HepG2 (cell line): ENCODE results near the gene GJA9. TPM values are rescaled to one million over a fixed set of nuclear protein-coding genes. Genes with fewer than 3 reads are reported as not detected.

ENCODE experiments used
- ARID4A ChIP-seq: sonication (generic); formaldehyde crosslinking; IDR thresholded peaks from 2 replicates; pipeline ENCODE4 v1.5.0; 2020; ENCODE audit warnings: mild to moderate bottlenecking, missing genetic modification reagents, borderline replicate concordance
- E2F5 ChIP-seq: sonication (generic); formaldehyde crosslinking; conservative IDR thresholded peaks from 2 replicates; pipeline ENCODE4 v1.4.0; 2020; ENCODE audit warnings: missing genetic modification reagents
- HDAC2 ChIP-seq: sonication (generic); formaldehyde crosslinking; IDR thresholded peaks from 2 replicates; pipeline ENCODE4 v1.4.0; 2020; ENCODE audit warnings: missing genetic modification reagents
- JUNB ChIP-seq: sonication (generic); formaldehyde crosslinking; IDR thresholded peaks from 2 replicates; pipeline ENCODE4 v1.8.0; 2022; ENCODE audit warnings: missing genetic modification reagents, mild to moderate bottlenecking, borderline replicate concordance
- NCOA2 ChIP-seq: sonication (generic); formaldehyde crosslinking; IDR thresholded peaks from 2 replicates; pipeline ENCODE4 v1.8.0; 2022; ENCODE audit warnings: inconsistent platforms
- RFXANK ChIP-seq: IDR thresholded peaks from 2 replicates; pipeline ENCODE4 v1.6.1; 2016
- RNF2 ChIP-seq: fragments of 450-650 bp; conservative IDR thresholded peaks from 2 replicates; pipeline ENCODE4 v1.6.1; 2016; ENCODE audit warnings: low read depth
- RXRA ChIP-seq: sonication (generic); formaldehyde crosslinking; IDR thresholded peaks from 2 replicates; pipeline ENCODE4 v1.5.1; 2020; ENCODE audit warnings: missing genetic modification reagents
- ZBTB3 ChIP-seq: sonication (generic); formaldehyde crosslinking; IDR thresholded peaks from 2 replicates; pipeline ENCODE4 v1.4.0; 2020; ENCODE audit warnings: low read depth, mild to moderate bottlenecking, moderate library complexity, missing genetic modification reagents, borderline replicate concordance
- ZBTB4 ChIP-seq: sonication (generic); formaldehyde crosslinking; IDR thresholded peaks from 2 replicates; pipeline ENCODE4 v1.4.0; 2020; ENCODE audit warnings: missing genetic modification reagents, mild to moderate bottlenecking, borderline replicate concordance
- ZFX ChIP-seq: sonication (generic); formaldehyde crosslinking; IDR thresholded peaks from 2 replicates; pipeline ENCODE4 v1.4.0; 2020; ENCODE audit warnings: mild to moderate bottlenecking, low read depth, missing genetic modification reagents, moderate library complexity
- ZNF781 ChIP-seq: sonication (generic); formaldehyde crosslinking; IDR thresholded peaks from 2 replicates; pipeline ENCODE4 v1.5.1; 2020; ENCODE audit warnings: borderline replicate concordance, mild to moderate bottlenecking, missing genetic modification reagents; ENCODE audit errors: not compliant biosample characterization
- ZNF788 ChIP-seq: sonication (generic); formaldehyde crosslinking; IDR thresholded peaks from 2 replicates; pipeline ENCODE4 v1.5.0; 2020; ENCODE audit warnings: mild to moderate bottlenecking, missing genetic modification reagents, borderline replicate concordance
- ZNF879 ChIP-seq: sonication (generic); formaldehyde crosslinking; IDR thresholded peaks from 2 replicates; pipeline ENCODE4 v1.8.1; 2023; ENCODE audit warnings: missing genetic modification reagents
- polyA plus RNA-seq, 8 experiments: library from polyadenylated mRNA; depleted of rRNA in 3 of 8; stranded (reverse) in 7 of 8; unstranded in 1 of 8; fragments of >200 nt; fragmentation: Illumina TruSeq in 4 of 8; extraction: Trizol in 4 of 8; gene quantifications; 2 replicates each; pipeline versions ENCODE4 v1.2.1 to v1.2.3, GENCODE V29; 2011 to 2016; ENCODE audit warnings: low read depth in 4 of 8, missing spikeins in 1 of 8, mixed read lengths in 1 of 8; ENCODE audit not compliant: insufficient read depth in 1 of 8
- total RNA-seq, 5 experiments: library from RNA; depleted of rRNA; stranded (reverse); fragments of >200 nt; fragmentation: Illumina TruSeq; extraction: Trizol; gene quantifications; 2 replicates each; pipeline ENCODE4 v1.2.3, GENCODE V29; 2016; ENCODE audit warnings: low read depth in 1 of 5
- TF ChIP-seq, protein P1 (sequence below): sonication (generic); formaldehyde crosslinking; IDR thresholded peaks from 2 replicates; pipeline ENCODE4 v1.4.0; 2020; ENCODE audit warnings: missing genetic modification reagents
- TF ChIP-seq, protein P2 (sequence below): sonication (generic); formaldehyde crosslinking; IDR thresholded peaks from 2 replicates; pipeline ENCODE4 v1.5.0; 2020; ENCODE audit warnings: missing genetic modification reagents

Gene GJA9
- total and polyA plus RNA-seq, 2 of the 13 experiments (the other 11 are each of a cell fraction or from before 2014, with no cell fraction given), result 0.08 to 0.13 TPM

DNA sequence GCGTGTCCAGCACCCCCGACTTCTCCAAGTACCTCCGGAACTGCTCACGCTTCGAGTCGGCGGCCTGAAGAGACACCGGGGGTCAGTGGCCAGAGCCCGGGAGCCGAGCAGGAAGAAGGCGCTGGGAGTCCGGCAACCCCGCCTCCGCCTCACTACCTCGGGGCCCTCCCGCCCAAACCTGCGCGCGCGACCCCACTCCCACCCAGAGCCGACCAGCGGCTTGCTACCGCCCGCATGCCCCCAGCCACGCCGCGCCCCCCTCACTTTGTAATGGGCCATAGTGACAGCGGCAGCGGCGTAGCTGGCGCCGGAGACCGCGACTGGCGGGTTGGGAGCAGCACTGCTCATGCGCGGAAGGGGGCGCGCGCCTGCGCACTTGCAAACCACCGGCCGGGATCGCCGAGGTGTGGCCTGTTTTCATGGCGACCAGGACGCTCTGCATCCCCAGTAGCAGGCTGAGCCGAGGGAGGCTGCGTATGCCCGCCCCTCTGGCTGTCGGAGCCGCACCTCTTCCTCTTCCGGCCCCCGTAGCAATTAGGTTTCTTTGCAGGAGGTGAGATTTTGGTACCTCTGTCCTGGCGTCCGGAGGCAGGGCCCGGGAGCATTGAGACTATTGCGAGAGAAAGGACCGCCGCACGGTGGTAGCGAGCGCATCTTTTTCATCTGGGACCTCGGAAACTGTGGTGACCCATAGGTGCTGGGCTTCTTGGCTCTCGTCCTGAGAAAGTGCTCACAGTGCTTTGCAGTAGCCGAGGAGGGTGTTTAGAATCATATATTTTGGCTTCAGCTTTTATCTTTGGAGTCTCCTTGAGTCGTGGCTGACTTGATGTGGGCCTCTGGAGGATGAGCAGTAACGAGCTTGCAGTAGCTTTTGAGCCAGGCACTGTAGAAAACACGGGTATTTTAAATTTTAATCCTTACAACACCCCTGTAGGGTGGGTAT lies 8.1 kb downstream of the GJA9 start, which contains the start of gene MYCBP (continued):
- TF ChIP-seq ZNF788 (CRISPR knock-in tag), result peak; percentile 38; the same call in 1 of the 2 replicates
- 0 out of 2 replicates have a peak, but pooled peaks have one; percentile 39 for TF ChIP-seq HDAC2 (CRISPR knock-in tag)
- TF ChIP-seq ARID4A (CRISPR knock-in tag), result peak; percentile 96
- no peak for TF ChIP-seq E2F5 (CRISPR knock-in tag)
- peak; percentile 75; the same call in 1 of the 2 replicates for TF ChIP-seq ZBTB4 (CRISPR knock-in tag)
- TF ChIP-seq, protein P1, sequence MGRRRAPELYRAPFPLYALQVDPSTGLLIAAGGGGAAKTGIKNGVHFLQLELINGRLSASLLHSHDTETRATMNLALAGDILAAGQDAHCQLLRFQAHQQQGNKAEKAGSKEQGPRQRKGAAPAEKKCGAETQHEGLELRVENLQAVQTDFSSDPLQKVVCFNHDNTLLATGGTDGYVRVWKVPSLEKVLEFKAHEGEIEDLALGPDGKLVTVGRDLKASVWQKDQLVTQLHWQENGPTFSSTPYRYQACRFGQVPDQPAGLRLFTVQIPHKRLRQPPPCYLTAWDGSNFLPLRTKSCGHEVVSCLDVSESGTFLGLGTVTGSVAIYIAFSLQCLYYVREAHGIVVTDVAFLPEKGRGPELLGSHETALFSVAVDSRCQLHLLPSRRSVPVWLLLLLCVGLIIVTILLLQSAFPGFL (CRISPR knock-in tag), result 0 out of 2 replicates have a peak, but pooled peaks have one; percentile 71
- peak; percentile 30 for TF ChIP-seq ZNF781 (CRISPR knock-in tag)
- no peak for TF ChIP-seq ZBTB3 (CRISPR knock-in tag)
- TF ChIP-seq RNF2, result no peak
- TF ChIP-seq ZNF879 (CRISPR knock-in tag), result no peak
- no peak for TF ChIP-seq RXRA (CRISPR knock-in tag)
- TF ChIP-seq, protein P2, sequence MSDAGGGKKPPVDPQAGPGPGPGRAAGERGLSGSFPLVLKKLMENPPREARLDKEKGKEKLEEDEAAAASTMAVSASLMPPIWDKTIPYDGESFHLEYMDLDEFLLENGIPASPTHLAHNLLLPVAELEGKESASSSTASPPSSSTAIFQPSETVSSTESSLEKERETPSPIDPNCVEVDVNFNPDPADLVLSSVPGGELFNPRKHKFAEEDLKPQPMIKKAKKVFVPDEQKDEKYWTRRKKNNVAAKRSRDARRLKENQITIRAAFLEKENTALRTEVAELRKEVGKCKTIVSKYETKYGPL, result no peak
- no peak for TF ChIP-seq JUNB (CRISPR knock-in tag)
- TF ChIP-seq NCOA2, result peak; percentile 26; the same call in 1 of the 2 replicates
- peak; percentile 31; the same call in 1 of the 2 replicates for TF ChIP-seq RFXANK (CRISPR knock-in tag)
- TF ChIP-seq ZFX (CRISPR knock-in tag), result peak; percentile 67
